Trophoblast cell (in vitro differentiated cells and primary cell): ENCODE results near the gene MICOS13. TPM values are rescaled to one million over a fixed set of nuclear protein-coding genes. Genes with fewer than 3 reads are reported as not detected.

Source experiments
- DNase-seq, 2 donors: peaks; one replicate each; pipeline ENCODE4 v3.0.0-alpha.2; 2016
- H2AFZ ChIP-seq: 2 replicates; pipeline ENCODE4 v1.6.1; 2013; ENCODE audit warnings: low read length, moderate library complexity, mild to moderate bottlenecking; ENCODE audit not compliant: insufficient read depth, poor library complexity
- H2AK5ac ChIP-seq: 2 replicates; pipeline ENCODE4 v1.6.1; 2013; ENCODE audit warnings: mild to moderate bottlenecking, low read length
- H2BK120ac ChIP-seq: 2 replicates; pipeline ENCODE4 v1.6.1; 2013; ENCODE audit warnings: low read length, mild to moderate bottlenecking, moderate library complexity; ENCODE audit not compliant: insufficient read depth, poor library complexity
- H2BK12ac ChIP-seq: 2 replicates; pipeline ENCODE4 v1.6.1; 2013; ENCODE audit warnings: mild to moderate bottlenecking, low read length, moderate library complexity
- H2BK5ac ChIP-seq: 2 replicates; pipeline ENCODE4 v1.6.1; 2013; ENCODE audit warnings: low read length, low read depth, moderate library complexity, mild to moderate bottlenecking; ENCODE audit not compliant: poor library complexity
- H3K14ac ChIP-seq: 2 replicates; pipeline ENCODE4 v1.6.1; 2013; ENCODE audit warnings: mild to moderate bottlenecking, low read length
- H3K18ac ChIP-seq: 2 replicates; pipeline ENCODE4 v1.6.1; 2013; ENCODE audit warnings: mild to moderate bottlenecking, low read length
- H3K23ac ChIP-seq: 2 replicates; pipeline ENCODE4 v1.6.1; 2013; ENCODE audit warnings: low read length
- H3K27ac ChIP-seq: 2 replicates; pipeline ENCODE4 v1.5.1; 2013; ENCODE audit warnings: low read depth, mild to moderate bottlenecking, inconsistent platforms, low read length, moderate library complexity
- H3K27me3 ChIP-seq: 2 replicates; pipeline ENCODE4 v1.6.1; 2013; ENCODE audit warnings: inconsistent platforms, mild to moderate bottlenecking, low read length, moderate library complexity; ENCODE audit not compliant: insufficient read depth
- H3K36me3 ChIP-seq, 2 experiments: 1 replicate in 1 of 2; 2 replicates in 1 of 2; pipeline ENCODE4 v1.6.1; 2013; ENCODE audit warnings: low read length in 2 of 2, mild to moderate bottlenecking in 2 of 2, moderate library complexity in 1 of 2; ENCODE audit not compliant: insufficient read depth in 2 of 2, control insufficient read depth in 1 of 2
- H3K4ac ChIP-seq: 2 replicates; pipeline ENCODE4 v1.6.1; 2013; ENCODE audit warnings: low read depth, mild to moderate bottlenecking, low read length, moderate library complexity
- H3K4me1 ChIP-seq, 2 experiments: 1 replicate in 1 of 2; 2 replicates in 1 of 2; pipeline ENCODE4 v1.6.1; 2013; ENCODE audit warnings: low read length in 2 of 2, mild to moderate bottlenecking in 2 of 2, moderate library complexity in 1 of 2; ENCODE audit not compliant: insufficient read depth in 2 of 2, control insufficient read depth in 1 of 2
- H3K4me2 ChIP-seq: 2 replicates; pipeline ENCODE4 v1.6.1; 2013; ENCODE audit warnings: inconsistent platforms, mild to moderate bottlenecking, low read length, moderate library complexity
- H3K4me3 ChIP-seq: 2 replicates; pipeline ENCODE4 v1.5.1; 2013; ENCODE audit warnings: mild to moderate bottlenecking, low read depth, low read length, inconsistent platforms
- H3K79me1 ChIP-seq: one replicate; pipeline ENCODE4 v1.6.1; 2013; ENCODE audit warnings: low read length
- H3K79me2 ChIP-seq: 2 replicates; pipeline ENCODE4 v1.6.1; 2013; ENCODE audit warnings: low read length, mild to moderate bottlenecking; ENCODE audit not compliant: control insufficient read depth, insufficient read depth, poor library complexity
- H3K9ac ChIP-seq: 2 replicates; pipeline ENCODE4 v1.6.1; 2013; ENCODE audit warnings: mild to moderate bottlenecking, low read length
- H3K9me3 ChIP-seq: 2 replicates; pipeline ENCODE4 v1.6.1; 2013; ENCODE audit warnings: low read depth, mild to moderate bottlenecking, control low read depth, inconsistent platforms, low read length; ENCODE audit not compliant: insufficient read depth
- H4K12ac ChIP-seq: 2 replicates; pipeline ENCODE4 v1.6.1; 2013; ENCODE audit warnings: low read depth, mild to moderate bottlenecking, low read length, moderate library complexity
- H4K8ac ChIP-seq: 2 replicates; pipeline ENCODE4 v1.6.1; 2013; ENCODE audit warnings: low read depth, mild to moderate bottlenecking, low read length, moderate library complexity
- H4K91ac ChIP-seq: one replicate; pipeline ENCODE4 v1.6.1; 2013; ENCODE audit warnings: low read depth, mild to moderate bottlenecking, low read length, moderate library complexity
- WGBS: extraction: QIAGEN DNeasy Blood & Tissue Kit; methylation state at CpG from one replicate; pipeline ENCODE4 v1.1.7; 2013; ENCODE audit warnings: missing lambda C conversion rate; ENCODE audit not compliant: insufficient read length, insufficient coverage; ENCODE audit errors: extremely low coverage; 5-methylcytosine and 5-hydroxymethylcytosine counted together
- polyA plus RNA-seq: library from polyadenylated mRNA; stranded (reverse); fragments of 200-250 nt; gene quantifications from 2 replicates; pipeline ENCODE4 v1.2.3, GENCODE V29; 2013

Gene MICOS13
- polyA plus RNA-seq = 31.3 and 32.4 TPM in 2 replicates

- peak within 1 kb of the TSS; percentile 82 for H3K9ac ChIP-seq
- peak within 1 kb of the TSS; percentile 88 for H3K4me2 ChIP-seq
- peak; percentile 99 for DNase-seq
- WGBS = no CpG with 5 or more reads among the region's 94 CpGs
- H2AFZ ChIP-seq = peak within 1 kb of the TSS; percentile 92
- H3K36me3 ChIP-seq = peaks cover 6 to 9% of the 10 kb centered on the region in 2 experiments
- H3K4me3 ChIP-seq = peak within 1 kb of the TSS; percentile 85
- H3K27me3 ChIP-seq = no peaks in the 10 kb centered on the region
- peak within 1 kb of the TSS; percentile 91 for H2BK5ac ChIP-seq
- peak within 1 kb of the TSS; percentile 83 for H2BK12ac ChIP-seq
- peaks cover 13 to 15% of the 10 kb centered on the region in 2 experiments for H3K4me1 ChIP-seq
- peak within 1 kb of the TSS; percentile 81 for H2BK120ac ChIP-seq
- peaks cover 12% of the 10 kb centered on the region for H3K79me2 ChIP-seq
- peak within 1 kb of the TSS; percentile 80 for H2AK5ac ChIP-seq
- H4K91ac ChIP-seq = peak within 1 kb of the TSS; percentile 85
- H4K8ac ChIP-seq = peak within 1 kb of the TSS; percentile 92
- H4K12ac ChIP-seq = peak within 1 kb of the TSS; percentile 91
- no peaks in the 10 kb centered on the region for H3K9me3 ChIP-seq
- H3K23ac ChIP-seq = no peak within 1 kb of the TSS
- H3K79me1 ChIP-seq = peaks cover 12% of the 10 kb centered on the region
- peak within 1 kb of the TSS; percentile 81 for H3K14ac ChIP-seq
- H3K4ac ChIP-seq = peak within 1 kb of the TSS; percentile 50
- peak within 1 kb of the TSS; percentile 94 for H3K18ac ChIP-seq
- peak within 1 kb of the TSS; percentile 59 for H3K27ac ChIP-seq
Measured at GRCh38 chr19:5680437-5681368, at the start of gene MICOS13, which contains the start of gene HSD11B1L. MICOS13 (minus strand) TSS chr19:5680516; CDS start chr19:5680486, 30 bp downstream. HSD11B1L (plus strand) TSS chr19:5681027; CDS start chr19:5684833, 3,806 bp downstream.

- Histone ChIP-seq H3K4me1 (no peaks in the 10 kb centered on the region), H4K8ac (no peak overlapping the region), H2AFZ (no peak overlapping the region), H2AK5ac (no peak overlapping the region), H3K4me3 (no peak overlapping the region), H3K27ac (no peak overlapping the region), H3K4me2 (no peak overlapping the region), H2BK12ac (no peak overlapping the region), H3K18ac (no peak overlapping the region), H4K91ac (no peak overlapping the region), H3K9ac (no peak overlapping the region), H2BK120ac (no peak overlapping the region), H3K79me2 (no peaks in the 10 kb centered on the region), H3K9me3 (no peaks in the 10 kb centered on the region), H3K14ac (no peak overlapping the region), H4K12ac (no peak overlapping the region), H2BK5ac (no peak overlapping the region), H3K23ac (no peak overlapping the region), H3K79me1 (no peaks in the 10 kb centered on the region), H3K27me3 (no peaks in the 10 kb centered on the region), H3K4ac (no peak overlapping the region), H3K36me3 (no peaks in the 10 kb centered on the region)
- peak; percentile 95 to 96 for DNase-seq
- no CpG with 5 or more reads among the region's 4 CpGs for WGBS
Measured at GRCh38 chr19:5727453-5728050, 47.2 kb upstream of the MICOS13 start.

- WGBS = no CpG with 5 or more reads among the region's 90 CpGs
- Histone ChIP-seq H3K14ac (peak within 1 kb of the TSS; percentile 79), H4K91ac (peak within 1 kb of the TSS; percentile 86), H4K8ac (peak within 1 kb of the TSS; percentile 95), H2AK5ac (peak within 1 kb of the TSS; percentile 66), H3K23ac (no peak within 1 kb of the TSS), H3K27ac (peak within 1 kb of the TSS; percentile 94), H2BK120ac (peak within 1 kb of the TSS; percentile 70), H3K27me3 (no peaks in the 10 kb centered on the region), H2BK12ac (no peak within 1 kb of the TSS), H3K79me1 (peaks cover 9% of the 10 kb centered on the region), H3K9me3 (no peaks in the 10 kb centered on the region), H3K9ac (peak within 1 kb of the TSS; percentile 98), H4K12ac (peak within 1 kb of the TSS; percentile 85), H3K4me2 (peak within 1 kb of the TSS; percentile 93), H3K4me3 (peak within 1 kb of the TSS; percentile 97), H3K4ac (peak within 1 kb of the TSS; percentile 87), H3K4me1 (peaks cover 0 to 7% of the 10 kb centered on the region in 2 experiments), H2AFZ (peak within 1 kb of the TSS; percentile 90), H2BK5ac (peak within 1 kb of the TSS; percentile 71), H3K36me3 (peaks cover 5% of the 10 kb centered on the region in 2 experiments), H3K18ac (peak within 1 kb of the TSS; percentile 58), H3K79me2 (peaks cover 20% of the 10 kb centered on the region)
- DNase-seq = peak; percentile 100
Measured at GRCh38 chr19:5719961-5720790, 39.9 kb upstream of the MICOS13 start, which contains the start of the genes CATSPERD and LONP1. CATSPERD (plus strand) TSS chr19:5720637; CDS start chr19:5720738, 101 bp downstream. LONP1 (minus strand) TSS chr19:5720146; CDS start chr19:5720132, 14 bp downstream.
